ENCODE results near the gene PIP5K1C.
"Not testable (repeated sequence)": the region's sequence is repeated elsewhere in the genome, so short reads cannot be mapped to it uniquely, and the experiment has no call there.

Gene PIP5K1C

DNA sequence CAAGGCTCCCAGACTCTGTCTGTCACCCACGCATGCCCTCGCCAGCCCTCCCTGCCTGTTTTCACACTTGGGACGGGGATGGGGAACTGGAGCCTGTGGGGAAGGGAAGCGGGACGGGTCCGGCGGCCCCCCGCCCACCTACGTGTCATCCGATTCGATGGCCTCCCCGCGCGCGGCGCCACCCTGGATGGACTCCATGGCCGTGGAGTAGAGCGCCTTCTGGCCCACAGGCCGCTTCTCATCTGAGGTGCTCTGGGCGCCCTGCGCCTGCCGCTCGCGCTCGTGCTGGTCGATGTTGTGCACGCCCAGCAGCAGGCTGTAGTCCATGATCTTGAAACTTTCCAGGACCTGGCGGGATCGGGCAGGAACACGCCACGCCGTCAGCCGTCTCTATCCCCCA lies 48.6 kb downstream of the PIP5K1C start:
- Histone ChIP-seq H3K27me3 (ENCODE audit: control insufficient read depth, insufficient read depth, low read length) (no peaks in the 10 kb centered on the region), H3K4me1 (ENCODE audit: control insufficient read depth, insufficient read depth, low read length) (no peaks in the 10 kb centered on the region), H3K9me3 (ENCODE audit: control insufficient read depth, insufficient read depth, low read length) (no peaks in the 10 kb centered on the region), H3K4me3 (ENCODE audit: low read depth, low read length) (no peak overlapping the region), H3K36me3 (ENCODE audit: control insufficient read depth, insufficient read depth, low read length) (peaks cover 36% of the 10 kb centered on the region), H3K9ac (ENCODE audit: low read depth, low read length) (no peak overlapping the region)

DNA sequence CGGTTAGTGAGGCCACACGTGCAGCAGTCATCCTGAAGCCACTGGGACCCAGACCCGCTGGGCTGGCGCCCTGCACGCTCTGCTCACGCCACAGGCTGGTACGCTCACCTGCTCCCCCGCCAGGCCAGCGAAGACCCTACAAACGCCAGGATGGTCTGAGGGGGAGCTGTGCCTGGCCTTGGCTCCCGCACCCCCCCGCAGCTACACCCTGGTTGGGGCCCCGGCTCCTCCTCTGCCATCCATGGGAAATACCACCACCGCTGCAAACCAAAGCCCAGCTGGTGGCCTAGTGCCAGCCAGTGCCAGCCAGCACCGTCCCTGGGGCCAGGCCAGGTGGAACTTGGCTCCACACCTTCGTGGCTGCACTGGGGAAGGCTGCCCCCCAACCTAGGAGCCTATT lies 50.4 kb downstream of the PIP5K1C start:
- H3K9me3 ChIP-seq (ENCODE audit: control insufficient read depth, insufficient read depth, low read length), result no peaks in the 10 kb centered on the region
- H3K4me1 ChIP-seq (ENCODE audit: control insufficient read depth, insufficient read depth, low read length), result no peaks in the 10 kb centered on the region
- peaks cover 30% of the 10 kb centered on the region for H3K36me3 ChIP-seq (ENCODE audit: control insufficient read depth, insufficient read depth, low read length)
- no peaks in the 10 kb centered on the region for H3K27me3 ChIP-seq (ENCODE audit: control insufficient read depth, insufficient read depth, low read length)
- H3K9ac ChIP-seq (ENCODE audit: low read depth, low read length), result no peak overlapping the region
- H3K4me3 ChIP-seq (ENCODE audit: low read depth, low read length), result no peak overlapping the region

DNA sequence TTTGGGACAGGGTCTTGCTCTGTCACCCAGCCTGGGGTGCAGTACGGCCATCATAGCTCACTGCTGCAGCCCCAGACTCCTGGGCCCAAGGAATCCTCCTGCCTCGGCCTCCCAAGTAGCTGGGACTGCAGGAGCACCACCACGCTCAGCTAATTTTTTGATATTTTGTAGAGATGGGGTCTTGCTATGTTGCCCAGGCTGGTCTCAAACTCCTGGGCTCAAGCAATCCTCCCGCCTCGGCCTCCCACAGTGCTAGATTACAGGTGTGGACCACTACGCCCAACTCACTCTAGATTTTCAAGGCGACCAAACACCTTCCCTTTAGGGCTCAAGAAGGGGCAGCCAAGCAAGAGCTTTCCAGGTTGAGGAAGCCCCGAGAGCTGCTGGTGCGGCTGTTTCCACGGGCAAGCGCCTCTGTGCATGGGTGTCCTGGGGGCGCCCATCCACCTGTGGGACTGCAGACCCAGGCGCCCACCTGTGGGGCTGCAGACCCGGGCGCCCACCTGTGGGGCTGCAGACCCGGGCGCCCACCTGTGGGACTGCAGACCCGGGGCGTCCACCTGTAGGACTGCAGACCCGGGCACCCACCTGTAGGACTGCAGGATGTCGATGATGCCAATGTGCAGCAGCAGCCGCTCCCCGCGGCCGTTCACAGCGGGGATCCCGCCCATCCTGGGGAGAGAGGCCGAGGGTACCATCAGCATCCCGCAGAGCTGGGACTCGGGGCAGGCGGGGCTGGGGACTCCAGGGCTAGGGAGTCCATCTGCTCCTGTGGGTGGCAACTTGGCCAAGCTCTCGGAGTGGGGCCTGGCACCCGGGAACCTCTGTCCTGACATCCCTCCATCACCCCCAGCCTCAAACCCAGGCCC lies 52.0 kb downstream of the PIP5K1C start:
- no peaks in the 10 kb centered on the region for H3K4me1 ChIP-seq (ENCODE audit: control insufficient read depth, insufficient read depth, low read length)
- H3K9me3 ChIP-seq (ENCODE audit: control insufficient read depth, insufficient read depth, low read length), result no peaks in the 10 kb centered on the region
- H3K36me3 ChIP-seq (ENCODE audit: control insufficient read depth, insufficient read depth, low read length), result peaks cover 24% of the 10 kb centered on the region
- H3K9ac ChIP-seq (ENCODE audit: low read depth, low read length), result no peak overlapping the region
- no peak overlapping the region for H3K4me3 ChIP-seq (ENCODE audit: low read depth, low read length)
- H3K27me3 ChIP-seq (ENCODE audit: control insufficient read depth, insufficient read depth, low read length), result no peaks in the 10 kb centered on the region

DNA sequence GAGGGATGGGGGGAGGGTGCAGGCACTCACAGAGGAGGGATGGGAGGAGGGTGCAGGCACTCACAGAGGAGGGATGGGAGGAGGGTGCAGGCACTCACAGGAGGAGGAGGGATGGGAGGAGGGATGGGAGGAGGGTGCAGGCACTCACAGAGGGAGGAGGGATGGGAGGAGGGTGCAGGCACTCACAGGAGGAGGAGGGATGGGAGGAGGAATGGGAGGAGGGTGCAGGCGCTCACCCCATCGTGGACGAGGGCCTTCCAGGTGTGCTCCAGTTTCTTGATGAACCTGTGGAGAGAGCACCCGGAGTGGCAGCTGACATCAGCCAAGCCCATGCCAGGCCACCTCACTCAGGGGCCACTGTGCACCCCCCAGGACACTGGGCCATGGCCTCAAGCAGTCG lies 53.2 kb downstream of the PIP5K1C start:
- H3K4me3 ChIP-seq (ENCODE audit: low read depth, low read length); H3K9ac ChIP-seq (ENCODE audit: low read depth, low read length); H3K4me1 ChIP-seq (ENCODE audit: control insufficient read depth, insufficient read depth, low read length); H3K27me3 ChIP-seq (ENCODE audit: control insufficient read depth, insufficient read depth, low read length); H3K9me3 ChIP-seq (ENCODE audit: control insufficient read depth, insufficient read depth, low read length): not testable (repeated sequence)
- H3K36me3 ChIP-seq (ENCODE audit: control insufficient read depth, insufficient read depth, low read length), result peaks cover 18% of the 10 kb centered on the region

DNA sequence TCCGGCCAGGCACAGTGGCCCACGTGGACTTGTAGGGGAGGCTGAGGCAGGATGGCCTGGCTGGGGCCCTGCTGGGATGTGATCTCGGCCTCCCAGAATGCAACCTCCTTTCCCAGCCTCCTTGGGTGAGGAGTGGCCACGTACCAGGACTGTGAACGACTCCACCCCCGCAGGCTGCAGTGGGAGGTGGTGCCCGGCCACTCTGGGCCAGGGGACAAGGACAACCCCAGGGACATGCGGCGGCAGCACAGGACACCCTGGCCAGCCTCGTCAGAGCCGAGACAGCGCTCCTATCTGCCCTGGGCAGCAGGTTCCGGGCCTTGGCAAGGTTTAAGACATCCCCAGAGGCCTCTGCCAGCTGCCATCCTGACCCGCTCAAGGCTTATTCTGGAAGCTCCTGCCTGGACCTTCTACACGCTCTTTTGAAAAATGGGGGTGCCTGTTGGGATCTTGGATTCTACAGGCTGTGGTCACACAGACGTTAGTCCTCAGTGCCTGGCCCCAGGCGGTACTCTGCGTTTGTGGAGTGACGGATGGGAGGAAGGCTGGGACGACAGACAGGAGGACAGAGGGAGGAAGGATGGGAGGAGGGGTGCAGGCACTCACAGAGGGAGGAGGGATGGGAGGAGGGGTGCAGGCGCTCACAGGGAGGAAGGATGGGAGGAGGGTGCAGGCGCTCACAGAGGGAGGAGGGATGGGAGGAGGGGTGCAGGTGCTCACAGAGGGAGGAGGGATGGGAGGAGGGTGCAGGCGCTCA lies 53.8 kb downstream of the PIP5K1C start:
- no peaks in the 10 kb centered on the region for H3K9me3 ChIP-seq (ENCODE audit: control insufficient read depth, insufficient read depth, low read length)
- no peak overlapping the region for H3K4me3 ChIP-seq (ENCODE audit: low read depth, low read length)
- H3K9ac ChIP-seq (ENCODE audit: low read depth, low read length), result no peak overlapping the region
- peaks cover 15% of the 10 kb centered on the region for H3K36me3 ChIP-seq (ENCODE audit: control insufficient read depth, insufficient read depth, low read length)
- no peaks in the 10 kb centered on the region for H3K27me3 ChIP-seq (ENCODE audit: control insufficient read depth, insufficient read depth, low read length)
- H3K4me1 ChIP-seq (ENCODE audit: control insufficient read depth, insufficient read depth, low read length), result no peaks in the 10 kb centered on the region

DNA sequence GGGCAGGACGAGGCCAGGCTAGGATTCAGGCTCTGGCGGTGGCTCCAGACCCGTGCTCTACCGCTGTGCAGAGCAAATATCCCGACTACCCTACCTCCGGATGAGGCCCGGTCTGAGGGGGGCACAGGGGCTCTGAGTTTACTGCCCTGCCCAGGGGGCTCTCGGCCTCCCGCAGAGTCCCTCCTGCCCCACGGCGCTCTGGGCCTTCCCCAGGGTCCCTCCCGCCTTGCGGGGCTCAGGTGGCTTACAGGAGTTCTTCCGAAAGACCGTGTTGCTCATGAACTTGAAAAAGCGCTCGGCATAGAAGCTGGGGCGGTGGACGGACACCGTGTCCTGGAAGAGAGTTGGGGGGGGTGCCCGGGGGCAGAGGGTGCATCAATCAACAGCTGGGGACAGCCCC lies 54.5 kb downstream of the PIP5K1C start:
- Histone ChIP-seq H3K9ac (ENCODE audit: low read depth, low read length) (no peak overlapping the region), H3K27me3 (ENCODE audit: control insufficient read depth, insufficient read depth, low read length) (no peaks in the 10 kb centered on the region), H3K4me3 (ENCODE audit: low read depth, low read length) (no peak overlapping the region), H3K36me3 (ENCODE audit: control insufficient read depth, insufficient read depth, low read length) (peaks cover 15% of the 10 kb centered on the region), H3K9me3 (ENCODE audit: control insufficient read depth, insufficient read depth, low read length) (no peaks in the 10 kb centered on the region), H3K4me1 (ENCODE audit: control insufficient read depth, insufficient read depth, low read length) (no peaks in the 10 kb centered on the region)

DNA sequence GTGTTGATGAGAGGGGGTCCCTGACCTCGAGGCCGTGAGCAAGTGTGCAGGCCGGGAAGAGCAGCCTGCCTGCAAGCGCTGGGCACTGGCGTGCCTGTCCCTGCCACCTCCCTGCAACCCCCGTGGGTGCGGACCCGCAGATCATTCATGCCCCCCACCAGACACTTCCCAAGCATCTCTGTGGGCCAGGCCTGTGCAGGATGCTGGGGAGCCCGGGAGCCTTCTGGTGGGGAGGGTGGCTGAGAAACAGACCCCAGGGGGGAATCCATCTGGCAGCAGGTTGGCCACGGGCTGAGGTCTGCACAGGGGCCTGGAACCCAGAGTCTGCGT lies 55.2 kb downstream of the PIP5K1C start:
- no peak overlapping the region for H3K4me3 ChIP-seq (ENCODE audit: low read depth, low read length)
- peaks cover 15% of the 10 kb centered on the region for H3K36me3 ChIP-seq (ENCODE audit: control insufficient read depth, insufficient read depth, low read length)
- H3K4me1 ChIP-seq (ENCODE audit: control insufficient read depth, insufficient read depth, low read length), result no peaks in the 10 kb centered on the region
- no peak overlapping the region for H3K9ac ChIP-seq (ENCODE audit: low read depth, low read length)
- no peaks in the 10 kb centered on the region for H3K9me3 ChIP-seq (ENCODE audit: control insufficient read depth, insufficient read depth, low read length)
- H3K27me3 ChIP-seq (ENCODE audit: control insufficient read depth, insufficient read depth, low read length), result no peaks in the 10 kb centered on the region

DNA sequence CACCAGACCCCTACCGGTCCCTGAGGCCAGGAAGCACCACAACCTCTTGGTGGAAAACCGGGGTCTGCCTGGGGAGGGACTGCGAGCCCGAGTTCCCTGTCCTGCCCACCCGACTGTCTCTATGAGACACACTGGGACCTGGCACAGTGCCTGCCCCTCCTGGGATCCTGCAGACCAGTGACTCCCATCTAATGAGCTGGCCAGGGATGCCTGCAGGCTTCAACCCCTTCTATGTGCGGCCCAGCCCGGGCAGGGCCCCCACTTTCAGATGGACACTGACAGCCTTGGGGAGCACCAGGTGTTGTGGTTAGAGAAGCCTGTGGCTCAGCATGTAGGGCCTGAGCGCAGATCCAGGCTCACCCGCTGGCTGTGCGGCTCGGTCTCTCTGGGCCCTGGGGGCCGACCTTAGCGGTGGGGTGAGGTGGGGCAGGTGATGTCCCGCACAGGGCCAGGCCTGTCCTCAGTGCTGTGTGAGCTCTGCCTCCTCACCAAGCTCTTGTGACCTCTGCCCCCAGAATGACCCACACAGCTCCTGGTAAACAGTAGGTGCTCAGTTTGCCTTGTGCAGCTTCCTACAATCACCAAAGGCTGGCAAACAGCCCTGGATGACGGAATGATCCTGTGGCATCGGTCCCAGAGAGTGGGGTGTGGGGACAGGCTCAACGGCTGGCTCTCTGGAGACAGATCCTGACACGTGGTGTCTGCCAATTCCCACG lies 55.8 kb downstream of the PIP5K1C start:
- Histone ChIP-seq H3K9me3 (ENCODE audit: control insufficient read depth, insufficient read depth, low read length) (no peaks in the 10 kb centered on the region), H3K4me3 (ENCODE audit: low read depth, low read length) (no peak overlapping the region), H3K4me1 (ENCODE audit: control insufficient read depth, insufficient read depth, low read length) (no peaks in the 10 kb centered on the region), H3K27me3 (ENCODE audit: control insufficient read depth, insufficient read depth, low read length) (no peaks in the 10 kb centered on the region), H3K9ac (ENCODE audit: low read depth, low read length) (no peak overlapping the region), H3K36me3 (ENCODE audit: control insufficient read depth, insufficient read depth, low read length) (peaks cover 15% of the 10 kb centered on the region)

DNA sequence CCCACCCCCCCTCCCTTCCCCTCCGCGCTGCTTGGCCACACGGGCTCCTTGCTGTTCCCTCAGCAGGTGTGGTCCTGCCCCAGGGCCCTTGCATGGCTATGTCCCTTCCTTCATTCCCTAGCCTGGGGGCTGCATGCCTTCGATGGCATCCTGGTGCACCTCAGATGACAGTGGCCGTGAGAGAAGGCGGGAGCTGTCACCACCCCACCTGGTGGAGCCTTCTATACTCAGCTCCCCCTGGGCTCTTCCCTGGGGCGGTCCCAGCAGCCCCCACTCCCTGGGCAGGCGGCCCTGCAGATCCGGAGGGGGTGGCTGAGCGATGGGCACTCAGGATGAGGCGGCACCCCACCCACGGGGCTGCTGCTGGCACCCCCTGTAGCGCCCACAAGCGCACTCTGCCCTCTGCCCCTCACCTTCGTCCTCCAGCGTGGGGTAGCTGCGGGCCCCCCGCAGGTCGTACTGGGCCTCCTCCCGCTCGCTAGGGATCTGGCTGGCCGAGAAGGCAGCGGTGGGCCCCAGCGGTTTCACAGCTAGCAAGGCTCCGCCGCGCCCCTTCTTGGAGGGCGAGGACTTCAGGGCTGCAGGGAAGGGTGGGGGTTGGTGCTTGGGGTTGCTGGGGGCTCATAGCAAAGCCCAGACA lies 56.5 kb downstream of the PIP5K1C start:
- no peak overlapping the region for H3K9ac ChIP-seq (ENCODE audit: low read depth, low read length)
- peaks cover 18% of the 10 kb centered on the region for H3K36me3 ChIP-seq (ENCODE audit: control insufficient read depth, insufficient read depth, low read length)
- no peaks in the 10 kb centered on the region for H3K9me3 ChIP-seq (ENCODE audit: control insufficient read depth, insufficient read depth, low read length)
- no peak overlapping the region for H3K4me3 ChIP-seq (ENCODE audit: low read depth, low read length)
- H3K27me3 ChIP-seq (ENCODE audit: control insufficient read depth, insufficient read depth, low read length), result no peaks in the 10 kb centered on the region
- H3K4me1 ChIP-seq (ENCODE audit: control insufficient read depth, insufficient read depth, low read length), result no peaks in the 10 kb centered on the region

DNA sequence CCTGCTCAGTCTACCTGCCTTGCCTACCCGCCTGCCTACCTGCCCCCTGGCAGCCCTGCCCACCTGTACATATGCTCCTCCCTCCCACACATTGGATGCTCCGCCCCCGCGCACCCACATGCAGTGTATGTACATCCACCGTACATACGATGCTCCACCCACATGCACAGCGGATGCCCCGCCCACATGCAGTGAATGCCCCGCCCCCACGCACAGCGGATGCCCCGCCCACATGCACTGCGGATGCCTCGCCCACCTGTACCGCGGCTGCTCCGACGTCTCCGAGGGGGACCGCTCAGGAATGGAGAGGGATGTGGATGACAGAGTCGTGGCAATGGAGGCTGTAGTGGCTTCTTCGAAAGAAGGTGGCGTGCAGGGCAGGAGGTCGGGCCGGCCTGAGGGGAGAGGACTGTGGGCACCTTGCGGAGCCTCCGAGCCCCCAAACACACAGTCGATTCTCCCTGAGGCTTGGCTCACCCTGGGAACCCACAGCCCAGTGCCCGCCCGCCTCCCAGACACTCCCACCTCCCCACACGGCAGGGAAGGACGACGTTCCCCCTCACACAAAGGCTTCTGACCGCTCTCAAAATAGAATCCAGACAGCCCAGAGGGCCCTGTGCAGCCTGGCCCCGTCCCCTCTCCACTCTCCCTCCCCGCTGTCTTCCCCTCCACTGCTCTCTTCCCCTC lies 57.1 kb downstream of the PIP5K1C start:
- Histone ChIP-seq H3K4me1 (ENCODE audit: control insufficient read depth, insufficient read depth, low read length) (no peaks in the 10 kb centered on the region), H3K9me3 (ENCODE audit: control insufficient read depth, insufficient read depth, low read length) (no peaks in the 10 kb centered on the region), H3K36me3 (ENCODE audit: control insufficient read depth, insufficient read depth, low read length) (peaks cover 23% of the 10 kb centered on the region), H3K9ac (ENCODE audit: low read depth, low read length) (no peak overlapping the region), H3K27me3 (ENCODE audit: control insufficient read depth, insufficient read depth, low read length) (no peaks in the 10 kb centered on the region), H3K4me3 (ENCODE audit: low read depth, low read length) (no peak overlapping the region)

DNA sequence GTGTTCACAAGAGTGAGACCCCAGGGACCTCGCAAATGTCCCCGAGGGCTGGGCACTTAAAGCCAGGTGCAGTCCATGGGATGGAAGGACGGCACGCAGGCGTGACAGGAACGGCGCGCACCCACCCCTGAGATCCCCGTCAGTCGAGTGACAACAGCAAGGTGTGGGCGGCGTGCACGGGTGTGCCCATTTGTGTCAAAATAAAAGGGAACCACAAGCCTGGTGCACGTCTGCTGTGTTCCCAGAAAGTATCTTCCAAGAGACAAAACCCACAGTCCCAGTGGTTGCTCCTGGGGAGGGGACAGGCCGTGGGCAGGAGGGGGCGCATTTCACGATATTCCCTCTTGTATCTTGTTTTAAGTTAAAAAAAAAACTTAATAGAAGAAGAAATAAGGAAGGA lies 58.0 kb downstream of the PIP5K1C start:
- Histone ChIP-seq H3K9ac (ENCODE audit: low read depth, low read length) (no peak overlapping the region), H3K36me3 (ENCODE audit: control insufficient read depth, insufficient read depth, low read length) (peaks cover 23% of the 10 kb centered on the region), H3K4me3 (ENCODE audit: low read depth, low read length) (no peak overlapping the region), H3K27me3 (ENCODE audit: control insufficient read depth, insufficient read depth, low read length) (no peaks in the 10 kb centered on the region), H3K9me3 (ENCODE audit: control insufficient read depth, insufficient read depth, low read length) (no peaks in the 10 kb centered on the region), H3K4me1 (ENCODE audit: control insufficient read depth, insufficient read depth, low read length) (no peaks in the 10 kb centered on the region)
